Esophagus squamous epithelium (tissue), 5 donors: ENCODE results near the gene TRIM69. TPM values are rescaled to one million over a fixed set of nuclear protein-coding genes. Genes with fewer than 3 reads are reported as not detected.

Source experiments
- DNase-seq: peaks from one replicate; lab custom pipeline; 2025; lab: John Stamatoyannopoulos, UW
- H3K27ac ChIP-seq, 4 donors: fragments of 200-600 bp; sonication (generic); one replicate each; pipeline ENCODE4 v1.5.1; 2016 to 2019; ENCODE audit warnings: mild to moderate bottlenecking in 1 of 4
- H3K27me3 ChIP-seq, 4 donors: fragments of 200-600 bp; sonication (generic); 1 replicate in 3 of 4; 2 replicates in 1 of 4; pipeline versions ENCODE4 v1.5.1 to v1.6.0; 2017 to 2021; ENCODE audit warnings: antibody characterized with exemption in 1 of 4
- H3K36me3 ChIP-seq, 3 donors: fragments of 200-600 bp; sonication (generic); one replicate each; pipeline ENCODE4 v1.5.1; 2016 to 2019
- H3K4me1 ChIP-seq, 3 donors: fragments of 200-600 bp; sonication (generic); one replicate each; pipeline ENCODE4 v1.5.1; 2017 to 2019
- H3K4me3 ChIP-seq, 4 donors: fragments of 200-600 bp; sonication (generic); 1 replicate in 3 of 4; 2 replicates in 1 of 4; pipeline ENCODE4 v1.5.1; 2016 to 2019; ENCODE audit warnings: mild to moderate bottlenecking in 2 of 4, moderate library complexity in 1 of 4
- H3K9me3 ChIP-seq, 3 donors: fragments of 200-600 bp; sonication (generic); one replicate each; pipeline ENCODE4 v1.5.1; 2016 to 2019
- POLR2A ChIP-seq, 4 donors: fragments of 450-650 bp; IDR thresholded peaks; one replicate each; pipeline ENCODE4 v1.6.1; 2017; ENCODE audit warnings: antibody characterized with exemption in 4 of 4, mild to moderate bottlenecking in 4 of 4, moderate library complexity in 3 of 4
- WGBS, 2 donors: methylation state at CpG; one replicate each; pipeline ENCODE4 v1.1.5; 2018; 5-methylcytosine and 5-hydroxymethylcytosine counted together
- intact Hi-C: fragments of 100-400 bp; cut with DNase I; formaldehyde crosslinking; loops from one replicate; pipeline ENCODE4 v1.15.0; 2022
- total RNA-seq, 4 donors: library from RNA; depleted of rRNA; stranded (reverse); fragments of >200 nt; gene quantifications; one replicate each; pipeline ENCODE4 v1.1.0, GENCODE V29; 2016
- TF ChIP-seq, protein P1 (sequence below), 6 experiments: fragments of 450-650 bp in 4 of 6; fragments of 200-600 bp in 2 of 6; sonication (generic) in 2 of 6; IDR thresholded peaks; one replicate each; pipeline ENCODE4 v1.5.1; 2016 to 2019; ENCODE audit warnings: antibody characterized with exemption in 6 of 6, mild to moderate bottlenecking in 4 of 6, moderate library complexity in 4 of 6
- donor health status: DM: yes; HTN: yes; CAD: no.

The TRIM69 gene
- total RNA-seq, 4 donors from 2014 or later: 9.4 to 13.6 (median 11.1) TPM

DNA sequence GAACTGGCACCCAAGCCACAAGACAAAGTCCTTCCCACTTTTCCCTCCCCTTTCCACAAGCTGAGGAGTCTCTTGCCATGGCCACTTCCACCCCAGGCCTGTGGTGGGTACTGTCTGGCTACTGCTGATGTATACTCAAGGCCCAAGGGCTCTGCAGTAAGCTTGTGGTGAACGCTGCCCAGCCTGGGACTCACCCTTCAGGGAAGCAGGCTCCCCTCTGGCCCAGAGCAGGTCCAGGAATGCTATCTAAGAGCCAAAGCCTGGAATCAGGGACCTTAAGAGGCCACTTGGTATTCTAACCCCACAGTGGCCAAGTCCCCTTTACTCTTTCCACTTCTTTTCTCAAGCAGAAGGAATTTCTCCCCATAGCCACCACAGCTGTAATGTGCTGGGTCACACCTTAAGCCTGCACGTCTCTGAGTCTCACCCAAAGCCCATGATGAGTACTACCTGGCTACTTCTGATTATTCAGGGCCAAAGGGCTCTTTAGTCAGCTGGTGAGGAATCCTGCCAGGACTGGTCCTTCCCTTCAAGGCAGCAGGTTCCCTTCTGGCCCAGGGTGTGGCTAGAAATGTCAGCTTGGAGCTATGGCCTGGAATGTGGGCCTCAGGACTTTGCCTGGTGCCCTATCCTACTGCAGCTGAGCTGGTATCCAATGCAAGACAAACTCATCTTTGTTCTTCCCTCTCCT is 29.2 kb upstream of the TRIM69 start:
- Histone ChIP-seq H3K4me3 (no peak overlapping the region), H3K9me3 (peaks cover 0 to 6% (median 0%) of the 10 kb centered on the region in 3 donors), H3K27ac (no peak overlapping the region), H3K4me1 (peaks cover 0 to 17% (median 0%) of the 10 kb centered on the region in 3 donors), H3K36me3 (no peaks in the 10 kb centered on the region), H3K27me3 (no peaks in the 10 kb centered on the region)
- WGBS, 2 donors: 44 to 80% methylated on average over 1 of the region's 2 CpGs
- TF ChIP-seq, protein P1, sequence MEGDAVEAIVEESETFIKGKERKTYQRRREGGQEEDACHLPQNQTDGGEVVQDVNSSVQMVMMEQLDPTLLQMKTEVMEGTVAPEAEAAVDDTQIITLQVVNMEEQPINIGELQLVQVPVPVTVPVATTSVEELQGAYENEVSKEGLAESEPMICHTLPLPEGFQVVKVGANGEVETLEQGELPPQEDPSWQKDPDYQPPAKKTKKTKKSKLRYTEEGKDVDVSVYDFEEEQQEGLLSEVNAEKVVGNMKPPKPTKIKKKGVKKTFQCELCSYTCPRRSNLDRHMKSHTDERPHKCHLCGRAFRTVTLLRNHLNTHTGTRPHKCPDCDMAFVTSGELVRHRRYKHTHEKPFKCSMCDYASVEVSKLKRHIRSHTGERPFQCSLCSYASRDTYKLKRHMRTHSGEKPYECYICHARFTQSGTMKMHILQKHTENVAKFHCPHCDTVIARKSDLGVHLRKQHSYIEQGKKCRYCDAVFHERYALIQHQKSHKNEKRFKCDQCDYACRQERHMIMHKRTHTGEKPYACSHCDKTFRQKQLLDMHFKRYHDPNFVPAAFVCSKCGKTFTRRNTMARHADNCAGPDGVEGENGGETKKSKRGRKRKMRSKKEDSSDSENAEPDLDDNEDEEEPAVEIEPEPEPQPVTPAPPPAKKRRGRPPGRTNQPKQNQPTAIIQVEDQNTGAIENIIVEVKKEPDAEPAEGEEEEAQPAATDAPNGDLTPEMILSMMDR (IDR thresholded peaks at IDR 0.05): no peak
- TF ChIP-seq POLR2A (IDR thresholded peaks at IDR 0.05): no peak
- DNase-seq: no peak
- intact Hi-C loops: no loop called here

DNA sequence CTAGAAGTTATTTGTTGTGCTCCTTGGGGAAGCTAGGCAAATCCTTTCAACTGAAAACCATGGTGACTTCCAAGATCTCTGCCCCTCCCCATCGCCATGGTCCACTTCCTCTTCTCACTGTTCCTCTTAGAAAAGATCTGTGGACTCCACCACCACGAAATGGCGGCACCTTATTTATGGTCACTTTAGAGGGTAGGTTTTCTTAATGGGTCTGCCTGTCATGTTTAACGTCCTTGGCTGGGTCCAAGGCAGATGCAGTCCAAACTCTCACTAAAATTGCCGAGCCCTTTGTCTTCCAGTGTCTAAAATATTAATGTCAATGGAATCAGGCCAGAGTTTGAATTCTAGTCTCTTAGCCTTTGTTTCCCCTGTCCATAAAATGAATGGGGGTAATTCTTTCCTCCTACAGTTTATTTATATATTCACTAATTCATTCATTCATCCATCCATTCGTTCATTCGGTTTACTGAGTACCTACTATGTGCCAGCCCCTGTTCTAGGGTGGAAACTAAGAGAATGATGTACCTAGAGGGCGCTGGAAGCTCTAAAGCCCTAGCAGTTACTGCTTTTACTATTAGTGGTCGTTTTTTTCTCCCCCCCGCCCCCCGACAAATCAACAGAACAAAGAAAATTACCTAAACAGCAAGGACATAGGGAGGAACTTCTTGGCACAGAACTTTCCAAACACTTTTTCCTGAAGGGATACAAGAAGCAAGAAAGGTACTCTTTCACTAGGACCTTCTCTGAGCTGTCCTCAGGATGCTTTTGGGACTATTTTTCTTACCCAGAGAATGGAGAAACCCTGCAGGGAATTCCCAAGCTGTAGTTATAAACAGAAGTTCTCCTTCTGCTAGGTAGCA is 25.9 kb upstream of the TRIM69 start:
- WGBS, 2 donors: 21 to 30% methylated on average over 8 to 11 of the region's 11 CpGs
- Histone ChIP-seq H3K36me3 (peaks cover 0 to 13% (median 3%) of the 10 kb centered on the region in 3 donors), H3K4me3 (peak overlapping the region; percentile 81 to 99 (median 92)), H3K9me3 (no peaks in the 10 kb centered on the region), H3K27ac (peak overlapping the region; percentile 97 to 100 (median 100)), H3K4me1 (peaks cover 9 to 46% (median 13%) of the 10 kb centered on the region in 3 donors), H3K27me3 (no peaks in the 10 kb centered on the region)
- intact Hi-C loops: no loop called here
- TF ChIP-seq POLR2A (IDR thresholded peaks at IDR 0.05): no peak
- TF ChIP-seq, protein P1 (IDR thresholded peaks at IDR 0.05): peak in 3 of 6 experiments; percentile 6 to 16 (median 10)
- DNase-seq: no peak

DNA sequence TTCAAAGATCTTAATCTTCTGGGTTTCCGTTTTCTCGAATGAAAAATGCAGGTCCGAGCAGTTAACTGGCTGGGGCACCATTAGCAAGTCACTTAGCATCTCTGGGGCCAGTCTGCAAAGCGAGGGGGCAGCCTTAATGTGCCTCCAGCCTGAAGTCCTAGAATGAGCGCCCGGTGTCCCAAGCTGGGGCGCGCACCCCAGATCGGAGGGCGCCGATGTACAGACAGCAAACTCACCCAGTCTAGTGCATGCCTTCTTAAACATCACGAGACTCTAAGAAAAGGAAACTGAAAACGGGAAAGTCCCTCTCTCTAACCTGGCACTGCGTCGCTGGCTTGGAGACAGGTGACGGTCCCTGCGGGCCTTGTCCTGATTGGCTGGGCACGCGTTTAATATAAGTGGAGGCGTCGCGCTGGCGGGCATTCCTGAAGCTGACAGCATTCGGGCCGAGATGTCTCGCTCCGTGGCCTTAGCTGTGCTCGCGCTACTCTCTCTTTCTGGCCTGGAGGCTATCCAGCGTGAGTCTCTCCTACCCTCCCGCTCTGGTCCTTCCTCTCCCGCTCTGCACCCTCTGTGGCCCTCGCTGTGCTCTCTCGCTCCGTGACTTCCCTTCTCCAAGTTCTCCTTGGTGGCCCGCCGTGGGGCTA is 25.1 kb upstream of the TRIM69 start, which contains the start of the genes B2M and PATL2:
Gene B2M (plus strand): TSS at position 422 of the 647 bp plus-strand sequence. CDS start 30 bp downstream, at position 452.
Gene PATL2 (minus strand): TSS at position 228 of the 647 bp plus-strand sequence. CDS start 34,833 bp downstream, outside the sequence.
- intact Hi-C loops: no loop called here
- peaks cover 9 to 53% (median 20%) of the 10 kb centered on the region in 3 donors for H3K4me1 ChIP-seq
- WGBS, 2 donors: 0 to 1% methylated on average over 2 to 25 of the region's 37 CpGs

DNA sequence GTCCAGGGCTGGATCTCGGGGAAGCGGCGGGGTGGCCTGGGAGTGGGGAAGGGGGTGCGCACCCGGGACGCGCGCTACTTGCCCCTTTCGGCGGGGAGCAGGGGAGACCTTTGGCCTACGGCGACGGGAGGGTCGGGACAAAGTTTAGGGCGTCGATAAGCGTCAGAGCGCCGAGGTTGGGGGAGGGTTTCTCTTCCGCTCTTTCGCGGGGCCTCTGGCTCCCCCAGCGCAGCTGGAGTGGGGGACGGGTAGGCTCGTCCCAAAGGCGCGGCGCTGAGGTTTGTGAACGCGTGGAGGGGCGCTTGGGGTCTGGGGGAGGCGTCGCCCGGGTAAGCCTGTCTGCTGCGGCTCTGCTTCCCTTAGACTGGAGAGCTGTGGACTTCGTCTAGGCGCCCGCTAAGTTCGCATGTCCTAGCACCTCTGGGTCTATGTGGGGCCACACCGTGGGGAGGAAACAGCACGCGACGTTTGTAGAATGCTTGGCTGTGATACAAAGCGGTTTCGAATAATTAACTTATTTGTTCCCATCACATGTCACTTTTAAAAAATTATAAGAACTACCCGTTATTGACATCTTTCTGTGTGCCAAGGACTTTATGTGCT is 24.5 kb upstream of the TRIM69 start:
- intact Hi-C loops: no loop called here
- no peak for DNase-seq
- H3K27me3 ChIP-seq: no peaks in the 10 kb centered on the region
- H3K9me3 ChIP-seq: no peaks in the 10 kb centered on the region
- TF ChIP-seq, protein P1 (IDR thresholded peaks at IDR 0.05): no peak
- no peak for TF ChIP-seq POLR2A (IDR thresholded peaks at IDR 0.05)
- WGBS, 2 donors: 0 to 1% methylated on average over 12 to 14 of the region's 46 CpGs
- peak overlapping the region; percentile 97 to 100 (median 100) for H3K27ac ChIP-seq
- peaks cover 6 to 27% (median 17%) of the 10 kb centered on the region in 3 donors for H3K36me3 ChIP-seq
- H3K4me3 ChIP-seq: peak overlapping the region; percentile 81 to 99 (median 92)
- peaks cover 9 to 59% (median 24%) of the 10 kb centered on the region in 3 donors for H3K4me1 ChIP-seq

More for the DNA sequence above, 25.1 kb upstream of the TRIM69 start, which contains the start of the genes B2M and PATL2:
- no peaks in the 10 kb centered on the region for H3K27me3 ChIP-seq
- H3K36me3 ChIP-seq: peaks cover 6 to 21% (median 10%) of the 10 kb centered on the region in 3 donors
- DNase-seq: peak; percentile 72
- peak; percentile 49 to 100 (median 96) for TF ChIP-seq POLR2A (IDR thresholded peaks at IDR 0.05)
- TF ChIP-seq, protein P1 (IDR thresholded peaks at IDR 0.05): peak in 2 of 6 experiments; percentile 13 to 39
- peak within 1 kb of the TSS; percentile 97 to 100 (median 100) for H3K27ac ChIP-seq
- H3K4me3 ChIP-seq: peak within 1 kb of the TSS; percentile 81 to 99 (median 92)
- no peaks in the 10 kb centered on the region for H3K9me3 ChIP-seq
